Panc1 (cell line): Measurements from ENCODE around the gene OGN. TPM values are rescaled to one million over a fixed set of nuclear protein-coding genes. Genes with fewer than 3 reads are reported as not detected.

Source experiments
- ATAC-seq: fragments of 200-7000 bp; cut with Tn5 transposase; 2 replicates; pipeline ENCODE4 v1.9.1; 2020; ENCODE audit warnings: mild to moderate bottlenecking, moderate library complexity
- BruUV-seq: library from RNA; stranded (reverse); fragments of 400-500 nt; replicated peaks from 2 replicates; lab custom pipeline; 2021; lab: Mats Ljungman, UMichigan
- CTCF ChIA-PET: fragments of 300-600 bp; sonication (Branson Sonifier 250); formaldehyde crosslinking; loops from one replicate; lab custom pipeline; 2022; ENCODE audit warnings: antibody characterized with exemption; lab: Charles Lee
- POLR2A ChIA-PET: fragments of 300-600 bp; sonication (Branson Sonifier 250); formaldehyde crosslinking; loops from one replicate; lab custom pipeline; 2022; ENCODE audit warnings: antibody characterized with exemption; lab: Charles Lee
- DNase-seq: peaks from one replicate; pipeline ENCODE4 v3.0.0-alpha.2; 2010; ENCODE audit warnings: low read depth, low spot score
- H3K27ac ChIP-seq: 2 replicates; pipeline ENCODE4 v1.5.1; 2011; ENCODE audit warnings: mild to moderate bottlenecking, low read length, inconsistent platforms
- H3K27me3 ChIP-seq: fragments of 200-500 bp; sonication (Bioruptor generic); 2 replicates; pipeline ENCODE4 v1.6.0; 2014; ENCODE audit warnings: low read length, inconsistent platforms; ENCODE audit not compliant: control insufficient read depth, insufficient read depth
- H3K36me3 ChIP-seq: fragments of 200-500 bp; sonication (Bioruptor generic); 2 replicates; pipeline ENCODE4 v1.5.1; 2014; ENCODE audit warnings: inconsistent platforms, mild to moderate bottlenecking, low read length, moderate library complexity; ENCODE audit not compliant: control insufficient read depth, insufficient read depth
- H3K4me1 ChIP-seq: 2 replicates; pipeline ENCODE4 v1.5.1; 2011; ENCODE audit warnings: inconsistent platforms, mild to moderate bottlenecking, low read length, moderate library complexity; ENCODE audit not compliant: control insufficient read depth, insufficient read depth
- H3K4me3 ChIP-seq, 2 experiments: 2 replicates each; pipeline ENCODE4 v1.5.1; 2011 to 2012; ENCODE audit warnings: low read depth in 2 of 2, low read length in 2 of 2, mild to moderate bottlenecking in 2 of 2, inconsistent platforms in 1 of 2, moderate library complexity in 1 of 2
- H3K9me3 ChIP-seq: fragments of 200-500 bp; sonication (Bioruptor generic); 2 replicates; pipeline ENCODE4 v1.5.1; 2014; ENCODE audit warnings: low read depth, mild to moderate bottlenecking, inconsistent platforms, low read length, moderate library complexity; ENCODE audit not compliant: control insufficient read depth, insufficient read depth
- POLR2AphosphoS5 ChIP-seq: IDR thresholded peaks from 2 replicates; pipeline ENCODE4 v1.6.1; 2012; ENCODE audit warnings: mild to moderate bottlenecking, low read depth, low read length, moderate library complexity
- SIN3A ChIP-seq: IDR thresholded peaks from 2 replicates; pipeline ENCODE4 v1.6.1; 2012; ENCODE audit warnings: low read depth, mild to moderate bottlenecking, low read length, moderate library complexity, borderline replicate concordance; ENCODE audit not compliant: insufficient read depth
- TCF7L2 ChIP-seq: IDR thresholded peaks from 2 replicates; pipeline ENCODE4 v1.6.1; 2011; ENCODE audit warnings: mild to moderate bottlenecking, low read depth, low read length, inconsistent platforms
- in situ Hi-C: cut with HindIII; loops from 2 replicates; pipeline ENCODE4 v1.10.0; 2016; ENCODE audit warnings: low sequenced_read_pairs, low pct_unique_long_range_greater_than_20kb
- intact Hi-C: fragments of 100-400 bp; cut with micrococcal nuclease; formaldehyde crosslinking; loops from one replicate; pipeline ENCODE4 v1.10.0; 2022; ENCODE audit not compliant: unreplicated experiment
- total RNA-seq: library from RNA; stranded (reverse); gene quantifications from one replicate; pipeline ENCODE4 v1.2.1, GENCODE V29; 2021; ENCODE audit not compliant: unreplicated experiment
- TF ChIP-seq, protein P1 (sequence below), 2 experiments: IDR thresholded peaks; 2 replicates each; pipeline ENCODE4 v1.6.1; 2011 to 2012; ENCODE audit warnings: low read depth in 2 of 2, control low read depth in 1 of 2, low read length in 1 of 2, mild to moderate bottlenecking in 1 of 2, moderate library complexity in 1 of 2; ENCODE audit not compliant: insufficient read depth in 1 of 2
- TF ChIP-seq, protein P2 (sequence below): fragments of 450-650 bp; IDR thresholded peaks from 2 replicates; pipeline ENCODE4 v1.5.1; 2017; ENCODE audit warnings: mild to moderate bottlenecking

Gene OGN
- total RNA-seq, 1 experiment from 2014 or later, result 0.08 TPM

DNA sequence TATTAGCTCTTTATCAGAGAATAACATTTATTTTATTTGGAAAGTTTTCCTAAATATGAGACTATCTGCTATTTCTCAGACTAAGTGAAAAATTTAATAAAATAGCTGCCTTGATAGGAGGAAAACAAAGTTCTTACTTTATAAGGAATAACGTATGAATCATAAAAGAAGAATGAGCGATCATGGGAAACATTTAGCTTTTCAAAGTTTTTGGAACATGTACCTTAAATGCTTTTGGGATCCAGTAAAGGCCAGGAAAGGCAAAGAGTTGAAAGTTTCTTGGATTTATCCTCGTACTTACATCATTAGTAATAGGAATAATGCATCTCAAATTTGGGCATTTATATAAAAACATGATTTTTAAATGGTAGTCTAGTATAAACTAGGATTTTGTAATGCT lies 19.4 kb downstream of the OGN start:
- DNase-seq (no peak), ATAC-seq (no peak)
- TF ChIP-seq SIN3A (no peak), POLR2AphosphoS5 (no peak)
- TF ChIP-seq, protein P1, sequence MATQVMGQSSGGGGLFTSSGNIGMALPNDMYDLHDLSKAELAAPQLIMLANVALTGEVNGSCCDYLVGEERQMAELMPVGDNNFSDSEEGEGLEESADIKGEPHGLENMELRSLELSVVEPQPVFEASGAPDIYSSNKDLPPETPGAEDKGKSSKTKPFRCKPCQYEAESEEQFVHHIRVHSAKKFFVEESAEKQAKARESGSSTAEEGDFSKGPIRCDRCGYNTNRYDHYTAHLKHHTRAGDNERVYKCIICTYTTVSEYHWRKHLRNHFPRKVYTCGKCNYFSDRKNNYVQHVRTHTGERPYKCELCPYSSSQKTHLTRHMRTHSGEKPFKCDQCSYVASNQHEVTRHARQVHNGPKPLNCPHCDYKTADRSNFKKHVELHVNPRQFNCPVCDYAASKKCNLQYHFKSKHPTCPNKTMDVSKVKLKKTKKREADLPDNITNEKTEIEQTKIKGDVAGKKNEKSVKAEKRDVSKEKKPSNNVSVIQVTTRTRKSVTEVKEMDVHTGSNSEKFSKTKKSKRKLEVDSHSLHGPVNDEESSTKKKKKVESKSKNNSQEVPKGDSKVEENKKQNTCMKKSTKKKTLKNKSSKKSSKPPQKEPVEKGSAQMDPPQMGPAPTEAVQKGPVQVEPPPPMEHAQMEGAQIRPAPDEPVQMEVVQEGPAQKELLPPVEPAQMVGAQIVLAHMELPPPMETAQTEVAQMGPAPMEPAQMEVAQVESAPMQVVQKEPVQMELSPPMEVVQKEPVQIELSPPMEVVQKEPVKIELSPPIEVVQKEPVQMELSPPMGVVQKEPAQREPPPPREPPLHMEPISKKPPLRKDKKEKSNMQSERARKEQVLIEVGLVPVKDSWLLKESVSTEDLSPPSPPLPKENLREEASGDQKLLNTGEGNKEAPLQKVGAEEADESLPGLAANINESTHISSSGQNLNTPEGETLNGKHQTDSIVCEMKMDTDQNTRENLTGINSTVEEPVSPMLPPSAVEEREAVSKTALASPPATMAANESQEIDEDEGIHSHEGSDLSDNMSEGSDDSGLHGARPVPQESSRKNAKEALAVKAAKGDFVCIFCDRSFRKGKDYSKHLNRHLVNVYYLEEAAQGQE (IDR thresholded peaks at IDR 0.05; ENCODE audit: insufficient read depth in 1 of 2, low read depth in 2 of 2, low read length in 1 of 2), result no peak
- BruUV-seq, result no TSS peak
- intact Hi-C loops, result no loop called here
- in situ Hi-C loops, result no loop called here
- no peaks in the 10 kb centered on the region for H3K36me3 ChIP-seq
- no peaks in the 10 kb centered on the region for H3K4me1 ChIP-seq
- no peak overlapping the region for H3K4me3 ChIP-seq
- CTCF ChIA-PET, result no interaction called here
- no peaks in the 10 kb centered on the region for H3K9me3 ChIP-seq
- POLR2A ChIA-PET, result no interaction called here
- no peaks in the 10 kb centered on the region for H3K27me3 ChIP-seq
- no peak overlapping the region for H3K27ac ChIP-seq

GRCh38 chr9:92384375-92384774 lies 20.0 kb downstream of the OGN start:
- no TSS peak for BruUV-seq
- TF ChIP-seq SIN3A (no peak), POLR2AphosphoS5 (no peak), TCF7L2 (no peak)
- TF ChIP-seq, protein P1 (IDR thresholded peaks at IDR 0.05; ENCODE audit: insufficient read depth in 1 of 2, low read depth in 2 of 2, low read length in 1 of 2), result no peak
- TF ChIP-seq, protein P2, sequence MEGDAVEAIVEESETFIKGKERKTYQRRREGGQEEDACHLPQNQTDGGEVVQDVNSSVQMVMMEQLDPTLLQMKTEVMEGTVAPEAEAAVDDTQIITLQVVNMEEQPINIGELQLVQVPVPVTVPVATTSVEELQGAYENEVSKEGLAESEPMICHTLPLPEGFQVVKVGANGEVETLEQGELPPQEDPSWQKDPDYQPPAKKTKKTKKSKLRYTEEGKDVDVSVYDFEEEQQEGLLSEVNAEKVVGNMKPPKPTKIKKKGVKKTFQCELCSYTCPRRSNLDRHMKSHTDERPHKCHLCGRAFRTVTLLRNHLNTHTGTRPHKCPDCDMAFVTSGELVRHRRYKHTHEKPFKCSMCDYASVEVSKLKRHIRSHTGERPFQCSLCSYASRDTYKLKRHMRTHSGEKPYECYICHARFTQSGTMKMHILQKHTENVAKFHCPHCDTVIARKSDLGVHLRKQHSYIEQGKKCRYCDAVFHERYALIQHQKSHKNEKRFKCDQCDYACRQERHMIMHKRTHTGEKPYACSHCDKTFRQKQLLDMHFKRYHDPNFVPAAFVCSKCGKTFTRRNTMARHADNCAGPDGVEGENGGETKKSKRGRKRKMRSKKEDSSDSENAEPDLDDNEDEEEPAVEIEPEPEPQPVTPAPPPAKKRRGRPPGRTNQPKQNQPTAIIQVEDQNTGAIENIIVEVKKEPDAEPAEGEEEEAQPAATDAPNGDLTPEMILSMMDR, result no peak
- Histone ChIP-seq H3K36me3 (no peaks in the 10 kb centered on the region), H3K4me1 (no peaks in the 10 kb centered on the region), H3K4me3 (no peak overlapping the region), H3K9me3 (no peaks in the 10 kb centered on the region), H3K27ac (no peak overlapping the region), H3K27me3 (no peaks in the 10 kb centered on the region)
- POLR2A ChIA-PET, result no interaction called here
- DNase-seq (no peak), ATAC-seq (no peak)
- in situ Hi-C loops (no loop called here), intact Hi-C loops (no loop called here)
- CTCF ChIA-PET, result no interaction called here
